HG03280 (cell line): ENCODE data around the gene SLC2A14.
"Not testable (repeated sequence)": the region's sequence is repeated elsewhere in the genome, so short reads cannot be mapped to it uniquely, and the experiment has no call there.

ENCODE experiments used
- ATAC-seq: cut with Tn5 transposase; IDR thresholded peaks from one replicate; pipeline ENCODE4 v1.9.1; 2021; ENCODE audit warnings: mild to moderate bottlenecking, moderate library complexity; ENCODE audit not compliant: unreplicated experiment

The SLC2A14 gene

DNA sequence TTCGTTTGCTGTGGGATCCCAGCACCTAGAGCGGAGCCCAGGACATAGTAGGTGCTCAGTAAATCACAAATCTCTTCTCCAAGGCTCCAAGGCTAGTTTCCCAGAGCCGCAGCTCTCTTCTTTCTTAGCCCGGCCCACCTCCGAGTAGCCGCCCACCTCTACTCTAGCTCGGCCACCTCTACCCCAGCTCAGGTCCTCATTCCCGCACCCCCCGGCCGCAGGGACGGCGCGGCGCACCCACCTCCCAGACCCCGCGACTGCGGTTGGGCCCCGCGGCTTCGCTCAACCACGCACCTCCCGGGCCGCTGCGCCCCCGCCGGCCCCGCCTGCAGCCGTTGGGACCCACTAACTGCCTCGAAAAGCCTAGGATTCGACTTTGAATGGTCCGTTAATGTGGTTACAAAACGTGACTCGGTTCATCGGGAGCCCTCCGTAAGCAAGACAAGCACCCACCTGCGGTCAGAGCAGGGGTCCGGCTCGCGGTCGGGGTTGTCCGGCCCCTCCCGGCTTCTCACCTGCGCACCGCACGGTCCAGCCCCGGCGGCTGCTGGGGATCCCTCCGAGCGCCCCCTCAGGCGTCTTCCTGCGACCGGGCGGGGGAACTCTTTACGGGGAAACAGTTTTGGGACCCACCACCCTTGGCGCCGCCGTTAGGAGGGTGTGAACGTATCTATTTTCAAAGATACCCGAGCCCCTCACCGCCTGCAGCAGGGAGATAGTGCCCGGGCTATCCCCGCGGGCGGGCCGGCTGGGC lies at the start of gene SLC2A14:
Gene SLC2A14, minus strand, starts transcription at position 350 of the 754 bp plus-strand sequence. CDS start 3,035 bp downstream, outside the sequence.
- no peak for ATAC-seq

DNA sequence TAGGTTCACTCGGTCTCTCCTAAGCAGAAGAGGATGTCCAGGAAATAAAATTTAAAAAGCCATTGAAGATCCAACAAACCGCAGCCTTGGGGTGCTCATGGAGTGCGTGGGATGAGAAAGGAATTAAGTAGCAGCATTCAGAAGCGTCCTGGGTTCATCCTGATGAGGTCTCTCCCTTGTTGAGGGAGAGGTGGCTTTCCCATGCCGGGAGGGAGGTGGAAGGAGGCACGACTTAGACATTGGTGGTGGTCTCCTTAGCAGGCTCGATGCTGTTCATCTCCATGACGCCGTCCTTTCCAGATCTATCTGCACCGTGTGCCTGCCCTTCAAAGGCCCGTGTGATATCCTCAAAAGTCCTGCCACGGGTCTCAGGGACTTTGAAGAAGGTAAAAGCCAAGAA lies 48.5 kb upstream of the SLC2A14 start:
- ATAC-seq, result not testable (repeated sequence)

DNA sequence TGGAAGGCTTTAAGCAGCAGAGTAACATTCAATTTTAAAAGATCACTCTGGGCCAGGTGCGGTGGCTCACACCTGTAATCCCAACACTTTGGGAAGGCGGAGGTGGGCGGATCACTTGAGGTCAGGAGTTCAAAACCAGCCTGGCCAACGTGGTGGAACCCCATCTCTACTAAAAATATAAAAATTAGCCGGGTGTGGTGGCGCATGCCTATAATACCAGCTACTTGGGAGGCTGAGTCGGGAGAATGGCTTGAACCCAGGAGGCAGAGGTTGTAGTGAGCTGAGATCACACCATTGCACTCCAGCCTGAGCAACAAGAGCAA lies 45.5 kb upstream of the SLC2A14 start:
- ATAC-seq, result not testable (repeated sequence)

DNA sequence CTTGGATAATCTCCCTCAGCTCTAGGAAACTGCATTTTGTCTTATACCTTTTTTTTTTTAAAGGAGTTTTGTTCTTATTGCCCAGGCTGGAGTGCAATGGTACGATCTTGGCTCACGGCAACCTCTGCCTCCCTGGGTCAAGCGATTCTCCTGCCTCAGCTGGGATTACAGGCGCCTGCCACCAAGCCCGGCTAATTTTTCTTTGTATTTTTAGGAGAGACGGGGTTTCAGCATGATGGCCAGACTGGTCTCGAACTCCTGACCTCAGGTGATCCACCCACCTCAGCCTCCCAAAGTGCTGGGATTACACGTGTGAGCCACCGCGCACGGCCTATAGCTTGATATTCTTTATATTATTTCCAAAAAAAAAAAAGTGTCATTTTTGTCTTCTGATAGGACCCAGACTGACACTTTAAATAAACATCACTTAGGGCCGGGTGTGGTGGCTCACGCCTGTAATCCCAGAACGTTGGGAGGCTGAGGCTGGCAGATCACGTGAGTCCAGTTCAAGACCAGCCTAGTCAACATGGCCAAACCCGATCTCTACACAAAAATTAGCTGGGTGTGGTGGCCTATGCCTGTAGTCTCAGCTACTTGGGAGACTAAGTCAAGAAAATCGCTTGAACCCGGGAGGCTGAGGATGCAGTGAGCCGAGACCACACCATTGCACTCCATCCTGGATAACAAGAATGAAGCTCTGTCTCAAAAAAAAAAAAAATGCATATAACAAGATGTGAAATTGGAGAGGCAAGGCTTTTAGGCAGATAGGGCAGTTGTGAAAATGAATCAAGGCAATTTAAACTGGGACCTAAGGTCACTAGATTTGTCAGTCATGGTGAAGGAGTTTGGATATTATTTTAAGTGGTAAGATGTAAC lies 44.9 kb upstream of the SLC2A14 start:
- ATAC-seq, result no peak

DNA sequence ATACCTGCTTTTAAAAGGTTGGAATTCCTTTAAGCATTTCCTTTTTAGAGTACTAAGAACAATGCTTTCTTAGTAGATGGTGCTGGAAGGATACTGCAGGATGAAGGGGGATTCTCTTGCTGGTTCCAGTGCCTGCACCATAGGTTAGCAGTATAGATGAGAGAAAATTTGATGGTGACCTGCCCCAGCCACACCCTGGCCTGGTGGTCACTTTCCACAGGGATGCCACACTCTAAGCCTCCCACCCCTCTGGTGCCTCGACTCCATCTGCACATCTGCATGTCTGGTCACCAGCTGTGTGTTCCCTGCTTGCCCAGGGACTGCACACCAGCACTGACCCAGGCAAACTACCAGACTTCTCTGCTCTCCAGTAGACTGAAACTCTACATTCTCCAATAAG lies 44.2 kb upstream of the SLC2A14 start:
- no peak for ATAC-seq

DNA sequence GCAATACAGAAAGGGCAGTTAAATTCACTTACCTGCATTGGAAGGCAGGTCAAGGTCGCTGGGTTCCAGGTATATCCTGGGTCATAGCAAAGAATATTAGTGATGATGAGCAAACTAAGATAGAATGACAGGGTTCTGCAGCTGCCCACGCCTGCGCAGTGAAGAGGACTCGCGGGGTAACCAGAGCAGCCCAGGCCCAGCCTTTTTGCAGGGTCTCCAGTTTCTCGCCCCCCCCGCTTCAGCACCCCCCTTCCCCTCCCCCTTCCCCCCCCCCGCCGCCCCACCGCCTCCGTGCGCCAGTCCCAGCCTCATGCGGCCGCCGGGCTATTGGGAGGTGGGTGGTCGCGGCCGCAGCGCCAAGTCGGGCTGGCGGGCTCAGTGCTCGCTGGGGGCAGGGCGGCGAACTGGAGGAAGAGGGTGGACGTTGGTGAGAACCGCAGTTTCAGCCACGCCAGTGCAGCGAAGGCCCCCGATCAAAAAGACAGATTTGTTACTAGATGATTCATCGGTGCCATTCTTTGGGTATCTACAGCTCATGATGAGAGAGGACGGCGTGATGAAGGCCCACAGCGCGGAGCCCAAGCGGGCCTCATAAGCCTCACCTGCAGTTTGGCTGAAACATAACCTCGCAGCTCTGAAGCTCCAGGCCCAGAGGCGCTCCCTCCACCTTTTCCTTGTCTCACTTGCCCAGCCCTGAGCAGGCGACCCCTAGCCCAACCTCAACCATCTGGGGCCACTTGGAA lies 43.1 kb upstream of the SLC2A14 start:
- ATAC-seq, result no peak

DNA sequence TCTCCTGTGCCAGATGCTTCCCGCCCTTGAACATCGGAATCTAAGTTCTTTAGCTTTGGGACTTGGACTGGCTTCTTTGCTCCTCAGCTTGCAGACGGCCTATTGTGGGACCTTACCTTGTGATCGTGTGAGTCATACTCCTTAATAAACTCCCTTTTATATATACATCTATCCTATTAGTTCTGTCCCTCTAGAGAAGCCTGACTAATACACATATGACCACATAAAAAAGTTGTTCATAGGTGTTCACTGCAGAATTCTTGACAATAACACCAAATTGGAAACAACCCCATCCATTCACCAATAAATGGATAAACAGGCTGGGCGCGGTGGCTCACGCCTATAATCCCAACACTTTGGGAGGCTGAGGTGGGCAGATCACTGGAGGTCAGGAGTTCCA lies 37.4 kb upstream of the SLC2A14 start:
- not testable (repeated sequence) for ATAC-seq

DNA sequence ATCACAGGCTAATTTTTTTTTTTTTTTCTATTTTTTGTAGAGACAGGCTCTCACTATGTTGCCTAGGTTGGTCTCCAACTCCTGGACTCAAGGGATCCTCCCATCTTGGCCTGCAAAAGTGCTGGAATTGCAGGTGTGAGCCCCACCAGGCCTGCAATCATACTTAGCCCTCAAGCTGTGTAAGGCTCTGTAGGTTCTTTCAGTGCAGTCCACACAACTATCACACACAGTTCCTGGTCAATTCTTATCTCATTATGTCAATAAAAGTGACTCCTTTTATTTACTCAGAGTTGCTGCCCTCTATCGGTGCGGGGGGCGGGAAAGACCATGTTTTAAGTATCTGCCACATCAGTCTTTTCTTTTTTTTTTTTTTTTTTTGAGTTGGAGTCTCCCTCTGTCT lies 34.3 kb upstream of the SLC2A14 start:
- no peak for ATAC-seq

DNA sequence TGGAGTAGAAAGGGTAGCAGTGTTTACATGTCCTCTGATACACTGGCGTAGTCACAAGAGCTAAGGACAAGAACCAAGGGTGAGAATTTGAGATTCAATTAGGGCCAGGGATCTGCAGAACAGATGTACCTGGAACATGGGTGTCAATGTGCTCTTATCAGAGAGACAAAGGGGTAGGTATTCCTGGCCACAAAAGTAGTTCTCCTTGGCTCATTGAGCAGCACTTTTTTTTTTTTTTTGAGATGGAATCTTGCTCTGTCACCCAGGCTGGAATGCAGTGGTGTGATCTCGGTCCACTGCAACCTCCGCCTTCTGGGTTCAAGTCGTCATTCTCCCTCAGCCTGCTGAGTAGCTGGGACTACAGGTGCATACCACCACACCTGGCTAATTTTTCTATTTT lies 33.6 kb upstream of the SLC2A14 start:
- ATAC-seq, result not testable (repeated sequence)

DNA sequence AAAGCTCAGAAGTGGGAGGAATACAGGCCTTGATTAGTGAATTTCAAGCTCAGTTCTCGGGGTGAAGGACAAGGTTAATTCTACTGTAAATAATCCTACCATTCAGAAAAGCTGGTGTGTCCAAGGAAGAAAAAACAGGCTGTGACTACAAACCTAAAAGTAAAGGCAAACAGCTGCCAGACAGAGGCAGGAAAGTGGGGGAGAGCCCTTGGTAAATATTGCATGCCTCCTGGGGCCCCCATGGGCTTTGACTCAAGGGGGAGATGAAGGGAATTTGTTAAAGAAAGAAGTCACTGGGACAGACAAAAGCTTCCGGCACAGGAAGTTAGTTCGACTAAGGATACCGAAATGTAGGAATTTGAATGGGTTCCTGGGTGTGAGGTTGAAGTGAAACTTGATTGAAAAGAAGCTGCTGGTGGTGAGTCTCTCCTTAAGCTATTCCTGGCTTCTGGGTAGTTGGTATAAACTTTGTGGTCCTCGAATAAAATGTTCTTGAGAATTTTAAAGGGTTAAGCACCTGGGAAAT lies 32.9 kb upstream of the SLC2A14 start:
- not testable (repeated sequence) for ATAC-seq

DNA sequence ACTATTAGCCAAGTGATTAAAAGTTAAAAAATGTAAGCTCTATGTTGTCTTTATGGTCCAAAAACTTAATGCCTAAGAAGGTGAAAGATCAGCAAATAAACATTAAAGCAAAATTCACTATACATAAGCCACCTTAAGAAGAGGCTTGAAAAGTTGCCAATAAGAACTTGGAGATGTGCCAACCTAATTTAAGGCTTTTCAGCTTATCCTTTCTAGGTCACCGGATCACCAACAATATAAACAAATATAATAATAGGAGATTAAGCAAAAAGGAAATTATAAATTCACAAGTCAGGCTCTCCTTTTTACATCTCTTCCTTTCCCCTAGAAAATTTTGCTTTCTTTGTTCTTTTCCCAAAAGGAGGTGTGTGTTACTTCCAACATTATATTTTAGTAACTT lies 32.4 kb upstream of the SLC2A14 start:
- ATAC-seq, result no peak

DNA sequence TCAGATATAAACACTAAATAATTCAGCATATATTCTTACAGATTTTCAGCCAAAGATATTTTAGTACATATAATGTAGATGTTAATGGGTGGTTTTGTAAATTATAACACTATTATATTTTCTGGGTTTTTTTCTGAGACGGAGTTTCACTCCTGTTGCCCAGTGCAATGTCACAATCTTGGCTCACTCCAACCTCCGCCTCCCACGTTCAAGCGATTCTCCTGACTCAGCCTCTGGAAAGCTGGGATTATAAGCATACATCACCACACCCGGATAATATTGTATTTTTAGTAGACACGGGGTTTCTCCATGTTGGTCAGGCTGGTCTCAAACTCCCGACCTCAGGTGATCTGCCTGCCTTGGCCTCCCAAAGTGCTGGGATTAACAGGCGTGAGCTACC lies 29.7 kb upstream of the SLC2A14 start:
- ATAC-seq, result not testable (repeated sequence)

DNA sequence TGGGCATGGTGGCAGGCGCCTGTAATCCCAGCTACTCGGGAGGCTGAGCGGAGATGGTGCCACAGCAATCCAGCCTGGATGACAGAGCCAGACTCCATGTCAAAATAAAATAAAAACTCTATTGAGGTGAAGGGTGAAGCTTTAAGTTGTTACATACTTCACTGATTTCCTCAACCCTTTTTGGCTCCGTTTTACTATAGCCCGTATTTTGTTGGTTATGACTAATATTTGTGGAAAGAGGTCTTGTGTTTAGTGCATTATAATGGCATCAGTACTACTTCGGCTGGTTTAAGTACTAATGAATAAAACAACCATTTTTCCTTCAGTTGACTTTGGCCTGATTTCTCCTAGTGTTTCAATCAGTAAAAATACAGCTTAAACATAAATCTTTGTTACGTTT lies 27.0 kb upstream of the SLC2A14 start:
- ATAC-seq, result no peak

DNA sequence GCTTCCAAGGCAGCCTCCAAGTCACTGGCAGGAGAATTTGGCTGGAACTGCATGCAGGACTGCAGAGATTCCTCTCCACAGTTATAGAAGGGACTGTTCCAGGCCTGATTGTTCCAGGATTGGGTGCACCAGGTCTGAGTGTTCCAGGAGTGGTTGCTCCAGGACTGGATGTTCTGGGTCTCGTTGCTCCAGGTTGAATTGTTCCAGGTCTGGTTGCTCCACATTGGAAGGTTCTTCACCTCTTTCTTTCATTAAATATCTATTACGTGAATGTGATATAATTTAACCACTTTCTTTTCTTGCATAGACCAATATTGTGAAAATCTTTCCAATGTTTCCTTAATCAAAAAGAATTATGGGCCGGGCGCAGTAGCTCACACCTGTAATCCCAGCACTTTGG lies 24.0 kb upstream of the SLC2A14 start:
- not testable (repeated sequence) for ATAC-seq

DNA sequence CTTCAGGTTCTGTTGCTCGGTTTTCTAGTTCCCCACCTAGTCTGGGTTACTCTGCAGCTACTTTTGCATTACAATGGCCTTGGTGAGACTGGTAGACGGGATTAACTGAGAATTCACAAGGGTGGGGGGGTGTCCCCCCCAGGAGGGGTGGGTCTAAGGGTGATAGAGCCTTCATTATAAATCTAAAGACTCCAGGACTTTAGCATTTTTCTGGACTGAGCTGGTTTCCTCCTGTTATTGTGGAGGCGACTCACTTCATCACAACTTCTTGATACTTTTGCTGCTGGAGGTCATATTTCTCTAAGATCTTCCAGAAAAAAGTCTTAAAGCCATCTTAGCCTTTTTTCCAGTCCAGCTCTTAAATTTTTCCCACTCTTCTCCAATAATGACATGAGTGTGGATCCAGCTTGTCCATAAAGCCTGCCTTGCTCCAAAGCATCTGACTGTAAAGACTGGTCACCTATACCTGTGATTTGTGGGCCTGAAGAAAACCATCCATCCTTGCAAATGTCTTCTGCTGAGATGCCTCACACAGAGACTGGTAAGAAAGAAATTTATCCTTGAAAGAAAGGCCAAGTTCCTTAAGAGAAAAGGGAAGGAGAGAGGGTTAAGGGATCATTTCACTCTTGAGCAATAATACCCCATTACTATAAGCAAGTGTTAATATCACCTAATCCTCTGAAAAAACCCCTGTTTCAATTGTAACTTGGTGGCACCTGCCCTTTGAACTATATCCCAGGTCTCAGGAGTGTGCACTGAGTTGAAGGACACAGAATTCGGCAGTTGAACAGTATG lies 19.7 kb upstream of the SLC2A14 start:
- ATAC-seq, result no peak

DNA sequence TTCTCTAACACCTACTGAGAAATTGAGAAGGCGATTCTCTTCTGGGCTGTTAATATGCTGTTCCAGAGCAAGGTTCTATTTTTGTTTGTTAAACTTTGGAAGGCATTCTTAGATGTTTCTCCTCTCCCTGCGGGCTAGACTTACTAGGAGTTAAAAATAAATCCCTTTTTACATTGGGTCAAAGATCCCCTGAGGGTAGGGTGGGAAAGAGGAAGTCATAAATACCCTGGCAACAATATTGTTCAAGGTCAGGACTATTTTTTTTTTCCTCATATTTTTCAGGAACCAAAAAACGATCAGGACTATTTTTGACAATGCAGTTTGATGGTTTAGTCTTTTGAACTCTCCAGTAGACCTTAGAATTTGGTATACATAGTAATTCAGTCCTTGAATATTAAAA lies 12.0 kb upstream of the SLC2A14 start:
- no peak for ATAC-seq

DNA sequence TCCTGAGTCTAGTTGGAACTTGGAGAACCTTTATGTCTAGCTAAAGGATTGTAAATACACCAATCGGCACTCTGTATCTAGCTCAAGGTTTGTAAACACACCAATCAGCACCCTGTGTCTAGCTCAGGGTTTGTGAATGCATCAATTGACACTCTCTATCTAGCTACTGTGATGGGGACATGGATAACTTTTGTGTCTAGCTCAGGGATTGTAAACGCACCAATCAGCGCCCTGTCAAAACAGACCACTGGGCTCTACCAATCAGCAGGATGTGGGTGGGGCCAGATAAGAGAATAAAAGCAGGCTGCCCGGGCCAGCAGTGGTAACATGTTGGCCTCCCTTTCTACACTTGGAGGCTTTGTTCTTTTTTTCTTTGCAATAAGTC lies 9.0 kb upstream of the SLC2A14 start:
- ATAC-seq, result not testable (repeated sequence)

DNA sequence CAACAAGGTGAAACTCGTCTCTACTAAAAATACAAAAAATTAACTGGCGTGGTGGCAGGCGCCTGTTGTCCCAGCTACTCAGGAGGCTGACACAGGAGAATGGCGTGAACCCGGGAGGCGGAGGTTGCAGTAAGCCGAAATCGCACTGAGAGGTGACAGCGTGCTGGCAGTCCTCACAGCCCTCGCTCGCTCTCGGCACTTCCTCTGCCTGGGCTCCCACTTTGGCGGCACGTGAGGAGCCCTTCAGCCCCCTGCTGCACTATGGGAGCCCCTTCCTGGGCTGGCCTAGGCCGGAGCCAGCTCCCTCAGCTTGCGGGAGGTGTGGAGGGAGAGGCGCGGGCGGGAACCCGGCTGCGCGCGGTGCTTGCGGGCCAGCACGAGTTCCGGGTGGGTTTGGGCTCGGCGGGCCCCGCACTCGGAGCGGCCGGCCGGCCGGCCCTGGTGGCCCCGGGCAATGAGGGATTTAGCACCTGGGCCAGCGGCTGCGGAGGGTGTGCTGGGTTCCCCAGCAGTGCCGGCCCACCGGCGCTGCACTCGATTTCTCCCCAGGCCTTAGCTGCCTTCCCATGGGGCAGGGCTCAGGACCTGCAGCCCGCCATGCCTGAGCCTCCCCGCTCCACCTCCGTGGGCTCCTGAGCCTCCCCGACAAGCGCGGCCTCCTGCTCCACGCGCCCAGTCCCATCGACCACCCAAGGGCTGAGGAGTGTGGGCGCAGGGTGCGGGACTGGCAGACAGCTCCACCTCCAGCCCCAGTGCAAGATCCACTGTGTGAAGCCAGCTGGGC lies 8.4 kb upstream of the SLC2A14 start:
- ATAC-seq, result not testable (repeated sequence)

DNA sequence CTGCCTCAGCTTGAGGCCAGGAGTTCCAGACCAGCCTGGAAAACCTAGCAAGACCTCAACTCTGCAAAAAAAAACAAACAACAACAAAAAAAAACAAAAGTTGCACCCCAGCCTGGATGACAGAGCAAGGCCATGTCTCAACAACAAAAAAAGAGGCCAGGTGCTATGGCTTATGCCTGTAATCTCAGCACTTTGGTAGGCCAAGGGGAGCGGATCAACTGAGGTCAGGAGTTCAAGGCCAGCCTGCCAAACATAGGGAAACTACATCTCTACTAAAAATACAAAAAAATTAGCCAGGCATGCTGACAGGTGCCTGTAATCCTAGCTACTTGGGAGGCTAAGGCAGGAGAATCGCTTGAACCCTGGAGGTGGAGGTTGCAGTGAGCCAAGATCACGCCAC lies 6.5 kb upstream of the SLC2A14 start:
- no peak for ATAC-seq

DNA sequence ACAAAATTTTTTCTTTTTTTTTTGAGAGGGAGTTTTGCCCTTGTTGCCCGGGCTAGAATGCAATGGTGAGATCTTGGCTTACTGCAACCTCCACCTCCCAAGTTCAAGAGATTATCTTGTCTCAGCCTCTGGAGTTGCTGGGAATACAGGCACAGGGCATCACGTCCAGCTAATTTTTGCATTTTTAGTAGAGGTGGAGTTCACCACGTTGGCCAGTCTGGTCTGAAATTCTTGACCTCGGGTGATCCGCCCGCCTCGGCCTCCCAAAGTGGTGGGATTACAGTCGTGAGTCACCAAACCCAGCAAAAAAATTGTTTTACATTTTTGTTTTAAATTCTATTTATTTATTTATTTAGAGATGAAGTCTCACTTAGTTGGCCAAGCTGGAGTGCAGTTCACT lies 4.7 kb upstream of the SLC2A14 start:
- no peak for ATAC-seq
